Epithelial cell of proximal tubule (primary cell): ENCODE results near the gene NPR3. TPM values are rescaled to one million over a fixed set of nuclear protein-coding genes. Genes with fewer than 3 reads are reported as not detected.

ENCODE experiments used
- DNase-seq: peaks from one replicate; pipeline ENCODE4 v3.0.0-alpha.2; 2011; ENCODE audit warnings: low read depth
- H3K4me3 ChIP-seq: 2 replicates; pipeline ENCODE4 v1.5.1; 2011; ENCODE audit warnings: low read depth, mild to moderate bottlenecking, low read length
- CTCF ChIP-seq: conservative IDR thresholded peaks from 2 replicates; pipeline ENCODE4 v1.5.1; 2012; ENCODE audit warnings: low read depth, mild to moderate bottlenecking, low read length
- total RNA-seq: library from RNA; depleted of rRNA; stranded (reverse); fragments of >200 nt; gene quantifications from 2 replicates; pipeline ENCODE4 v1.2.3, GENCODE V29; 2015

Gene NPR3
- total RNA-seq, 1 donor from 2014 or later = 0.29 TPM

- TF ChIP-seq CTCF = no peak
- DNase-seq = no peak
- no peak overlapping the region for H3K4me3 ChIP-seq
Measured at GRCh38 chr5:32734827-32735378, 23.8 kb downstream of the NPR3 start.

- no peak overlapping the region for H3K4me3 ChIP-seq
- no peak for DNase-seq
- TF ChIP-seq CTCF = no peak
Measured at GRCh38 chr5:32735512-32735911, 24.4 kb downstream of the NPR3 start.

- no peak overlapping the region for H3K4me3 ChIP-seq
- TF ChIP-seq CTCF = no peak
- no peak for DNase-seq
Measured at GRCh38 chr5:32736842-32737241, 25.7 kb downstream of the NPR3 start.

GRCh38 chr5:32740651-32741050 lies 29.5 kb downstream of the NPR3 start:
- no peak for TF ChIP-seq CTCF
- DNase-seq = no peak

GRCh38 chr5:32745317-32745716 lies 34.2 kb downstream of the NPR3 start:
- H3K4me3 ChIP-seq = no peak overlapping the region
- TF ChIP-seq CTCF = no peak
- no peak for DNase-seq

More at GRCh38 chr5:32740651-32741050, 29.5 kb downstream of the NPR3 start:
- no peak overlapping the region for H3K4me3 ChIP-seq

GRCh38 chr5:32752411-32752810 lies 41.3 kb downstream of the NPR3 start:
- no peak for DNase-seq
- no peak for TF ChIP-seq CTCF
- no peak overlapping the region for H3K4me3 ChIP-seq

- TF ChIP-seq CTCF = no peak
- DNase-seq = no peak
- no peak overlapping the region for H3K4me3 ChIP-seq
Measured at GRCh38 chr5:32753051-32753450, 41.9 kb downstream of the NPR3 start.
